Endodermal cell (in vitro differentiated cells): ENCODE measurements around the gene ADIPOR2. TPM values are rescaled to one million over a fixed set of nuclear protein-coding genes. Genes with fewer than 3 reads are reported as not detected.

Source experiments
- DNase-seq: peaks from one replicate; pipeline ENCODE4 v3.0.0-alpha.2; 2017
- H3K27ac ChIP-seq: 2 replicates; pipeline ENCODE4 v1.5.1; 2013; ENCODE audit warnings: mild to moderate bottlenecking, low read depth, low read length, moderate library complexity
- H3K27me3 ChIP-seq: 2 replicates; pipeline ENCODE4 v1.6.1; 2013; ENCODE audit warnings: mild to moderate bottlenecking, low read length, moderate library complexity; ENCODE audit not compliant: insufficient read depth, control insufficient read depth, poor library complexity, severe bottlenecking
- H3K36me3 ChIP-seq: 2 replicates; pipeline ENCODE4 v1.7.0; 2013; ENCODE audit warnings: mild to moderate bottlenecking, low read length, moderate library complexity; ENCODE audit not compliant: control insufficient read depth, insufficient read depth
- H3K4me1 ChIP-seq: one replicate; pipeline ENCODE4 v1.7.0; 2013; ENCODE audit warnings: low read length; ENCODE audit not compliant: control insufficient read depth, insufficient read depth
- H3K4me3 ChIP-seq: 2 replicates; pipeline ENCODE4 v1.5.1; 2013; ENCODE audit warnings: mild to moderate bottlenecking, low read length, moderate library complexity
- H3K9ac ChIP-seq: 2 replicates; pipeline ENCODE4 v1.6.1; 2013; ENCODE audit warnings: mild to moderate bottlenecking, low read length, moderate library complexity; ENCODE audit not compliant: poor library complexity, severe bottlenecking; ENCODE audit errors: extremely low read depth
- H3K9me3 ChIP-seq: 2 replicates; pipeline ENCODE4 v1.6.1; 2013; ENCODE audit warnings: mild to moderate bottlenecking, low read length, moderate library complexity; ENCODE audit not compliant: control insufficient read depth
- H3K27ac Mint-ChIP-seq: 2 replicates; pipeline ENCODE4 v1.8.0; 2020; ENCODE audit warnings: mixed read lengths
- H3K27me3 Mint-ChIP-seq: 2 replicates; pipeline ENCODE4 v1.8.0; 2021; ENCODE audit warnings: mild to moderate bottlenecking, mixed read lengths; ENCODE audit not compliant: insufficient read depth
- H3K36me3 Mint-ChIP-seq: 2 replicates; pipeline ENCODE4 v1.8.0; 2020; ENCODE audit warnings: low read depth, mixed read lengths
- H3K4me1 Mint-ChIP-seq: 2 replicates; pipeline ENCODE4 v1.8.0; 2020; ENCODE audit warnings: mixed read lengths
- H3K4me3 Mint-ChIP-seq: 2 replicates; pipeline ENCODE4 v1.8.0; 2020; ENCODE audit warnings: mild to moderate bottlenecking, moderate library complexity, mixed read lengths
- H3K9me3 Mint-ChIP-seq: 2 replicates; pipeline ENCODE4 v1.8.0; 2020; ENCODE audit warnings: mild to moderate bottlenecking, mixed read lengths
- CTCF ChIP-seq: fragments of 200-600 bp; sonication (generic); conservative IDR thresholded peaks from 2 replicates; pipeline ENCODE4 v1.5.0; 2021; ENCODE audit warnings: antibody characterized with exemption, mild to moderate bottlenecking
- WGBS, 2 experiments: methylation state at CpG; one replicate each; pipeline versions ENCODE4 v1.1.5 to v1.1.7; 2013; ENCODE audit warnings: missing lambda C conversion rate in 2 of 2, mixed read lengths in 1 of 2; ENCODE audit not compliant: insufficient coverage in 1 of 2, insufficient read length in 1 of 2; 5-methylcytosine and 5-hydroxymethylcytosine counted together
- total RNA-seq, 2 donors: library from RNA; stranded (reverse); fragmentation: NEBNext Ultra II Directional in 1 of 2; extraction: Animal tissue kit (Norgen Biotek cat#: 25700) in 1 of 2; gene quantifications; 2 replicates in 1 of 2; 3 replicates in 1 of 2; pipeline ENCODE4 v1.2.1, GENCODE V29; 2021

ADIPOR2 gene
- total RNA-seq, 2 donors from 2014 or later, result 53.7 to 124 TPM

- whole genome bisulfite sequencing, 2 experiments, result 95 to 98% methylated on average over 7 to 12 of the region's 12 CpGs
- no peaks in the 10 kb centered on the region for H3K9me3 Mint-ChIP-seq
- Histone ChIP-seq H3K27me3 (no peaks in the 10 kb centered on the region), H3K9me3 (no peaks in the 10 kb centered on the region), H3K9ac (no peak overlapping the region), H3K4me3 (no peak overlapping the region), H3K36me3 (no peaks in the 10 kb centered on the region), H3K27ac (no peak overlapping the region), H3K4me1 (peaks cover 4% of the 10 kb centered on the region)
- H3K4me3 Mint-ChIP-seq, result no peak overlapping the region
- peak overlapping the region; percentile 12 for H3K27ac Mint-ChIP-seq
- no peaks in the 10 kb centered on the region for H3K27me3 Mint-ChIP-seq
- no peak for TF ChIP-seq CTCF
- DNase-seq, result peak; percentile 45
- no peaks in the 10 kb centered on the region for H3K36me3 Mint-ChIP-seq
- H3K4me1 Mint-ChIP-seq, result peaks cover 17% of the 10 kb centered on the region
These were observed 109.1 kb downstream of the ADIPOR2 start for GRCh38 chr12:1799882-1800400.

GRCh38 chr12:1800401-1801302, 109.8 kb downstream of the ADIPOR2 start:
- Mint-ChIP-seq H3K4me3 (no peak overlapping the region), H3K27ac (no peak overlapping the region), H3K36me3 (no peaks in the 10 kb centered on the region), H3K4me1 (peaks cover 10% of the 10 kb centered on the region), H3K9me3 (no peaks in the 10 kb centered on the region), H3K27me3 (no peaks in the 10 kb centered on the region)
- Histone ChIP-seq H3K4me1 (no peaks in the 10 kb centered on the region), H3K9ac (no peak overlapping the region), H3K36me3 (no peaks in the 10 kb centered on the region), H3K27ac (no peak overlapping the region), H3K9me3 (no peaks in the 10 kb centered on the region), H3K4me3 (no peak overlapping the region), H3K27me3 (no peaks in the 10 kb centered on the region)
- DNase-seq, result peak; percentile 89
- peak; percentile 81 for TF ChIP-seq CTCF
- 83 to 98% methylated on average over 7 to 12 of the region's 14 CpGs for WGBS, 2 experiments

GRCh38 chr12:1801303-1801975, 110.6 kb downstream of the ADIPOR2 start:
- H3K4me3 Mint-ChIP-seq, result no peak overlapping the region
- WGBS, 2 experiments, result 86 to 96% methylated on average over 12 to 16 of the region's 16 CpGs
- no peaks in the 10 kb centered on the region for H3K9me3 Mint-ChIP-seq

More at GRCh38 chr12:1801303-1801975, 110.6 kb downstream of the ADIPOR2 start:
- H3K27me3 Mint-ChIP-seq, result no peaks in the 10 kb centered on the region
- Histone ChIP-seq H3K9me3 (no peaks in the 10 kb centered on the region), H3K4me3 (no peak overlapping the region), H3K4me1 (no peaks in the 10 kb centered on the region), H3K36me3 (no peaks in the 10 kb centered on the region), H3K27me3 (no peaks in the 10 kb centered on the region), H3K9ac (no peak overlapping the region), H3K27ac (no peak overlapping the region)
- H3K36me3 Mint-ChIP-seq, result no peaks in the 10 kb centered on the region
- H3K27ac Mint-ChIP-seq, result no peak overlapping the region
- H3K4me1 Mint-ChIP-seq, result peaks cover 5% of the 10 kb centered on the region
- peak; percentile 44 for DNase-seq
- TF ChIP-seq CTCF, result no peak
